ENCODE data around the gene PHC3. TPM values are rescaled to one million over a fixed set of nuclear protein-coding genes. Genes with fewer than 3 reads are reported as not detected.

PHC3 gene, protein sequence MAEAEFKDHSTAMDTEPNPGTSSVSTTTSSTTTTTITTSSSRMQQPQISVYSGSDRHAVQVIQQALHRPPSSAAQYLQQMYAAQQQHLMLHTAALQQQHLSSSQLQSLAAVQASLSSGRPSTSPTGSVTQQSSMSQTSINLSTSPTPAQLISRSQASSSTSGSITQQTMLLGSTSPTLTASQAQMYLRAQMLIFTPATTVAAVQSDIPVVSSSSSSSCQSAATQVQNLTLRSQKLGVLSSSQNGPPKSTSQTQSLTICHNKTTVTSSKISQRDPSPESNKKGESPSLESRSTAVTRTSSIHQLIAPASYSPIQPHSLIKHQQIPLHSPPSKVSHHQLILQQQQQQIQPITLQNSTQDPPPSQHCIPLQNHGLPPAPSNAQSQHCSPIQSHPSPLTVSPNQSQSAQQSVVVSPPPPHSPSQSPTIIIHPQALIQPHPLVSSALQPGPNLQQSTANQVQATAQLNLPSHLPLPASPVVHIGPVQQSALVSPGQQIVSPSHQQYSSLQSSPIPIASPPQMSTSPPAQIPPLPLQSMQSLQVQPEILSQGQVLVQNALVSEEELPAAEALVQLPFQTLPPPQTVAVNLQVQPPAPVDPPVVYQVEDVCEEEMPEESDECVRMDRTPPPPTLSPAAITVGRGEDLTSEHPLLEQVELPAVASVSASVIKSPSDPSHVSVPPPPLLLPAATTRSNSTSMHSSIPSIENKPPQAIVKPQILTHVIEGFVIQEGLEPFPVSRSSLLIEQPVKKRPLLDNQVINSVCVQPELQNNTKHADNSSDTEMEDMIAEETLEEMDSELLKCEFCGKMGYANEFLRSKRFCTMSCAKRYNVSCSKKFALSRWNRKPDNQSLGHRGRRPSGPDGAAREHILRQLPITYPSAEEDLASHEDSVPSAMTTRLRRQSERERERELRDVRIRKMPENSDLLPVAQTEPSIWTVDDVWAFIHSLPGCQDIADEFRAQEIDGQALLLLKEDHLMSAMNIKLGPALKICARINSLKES
- total RNA-seq: 13.7 TPM in 2 replicates

DNA sequence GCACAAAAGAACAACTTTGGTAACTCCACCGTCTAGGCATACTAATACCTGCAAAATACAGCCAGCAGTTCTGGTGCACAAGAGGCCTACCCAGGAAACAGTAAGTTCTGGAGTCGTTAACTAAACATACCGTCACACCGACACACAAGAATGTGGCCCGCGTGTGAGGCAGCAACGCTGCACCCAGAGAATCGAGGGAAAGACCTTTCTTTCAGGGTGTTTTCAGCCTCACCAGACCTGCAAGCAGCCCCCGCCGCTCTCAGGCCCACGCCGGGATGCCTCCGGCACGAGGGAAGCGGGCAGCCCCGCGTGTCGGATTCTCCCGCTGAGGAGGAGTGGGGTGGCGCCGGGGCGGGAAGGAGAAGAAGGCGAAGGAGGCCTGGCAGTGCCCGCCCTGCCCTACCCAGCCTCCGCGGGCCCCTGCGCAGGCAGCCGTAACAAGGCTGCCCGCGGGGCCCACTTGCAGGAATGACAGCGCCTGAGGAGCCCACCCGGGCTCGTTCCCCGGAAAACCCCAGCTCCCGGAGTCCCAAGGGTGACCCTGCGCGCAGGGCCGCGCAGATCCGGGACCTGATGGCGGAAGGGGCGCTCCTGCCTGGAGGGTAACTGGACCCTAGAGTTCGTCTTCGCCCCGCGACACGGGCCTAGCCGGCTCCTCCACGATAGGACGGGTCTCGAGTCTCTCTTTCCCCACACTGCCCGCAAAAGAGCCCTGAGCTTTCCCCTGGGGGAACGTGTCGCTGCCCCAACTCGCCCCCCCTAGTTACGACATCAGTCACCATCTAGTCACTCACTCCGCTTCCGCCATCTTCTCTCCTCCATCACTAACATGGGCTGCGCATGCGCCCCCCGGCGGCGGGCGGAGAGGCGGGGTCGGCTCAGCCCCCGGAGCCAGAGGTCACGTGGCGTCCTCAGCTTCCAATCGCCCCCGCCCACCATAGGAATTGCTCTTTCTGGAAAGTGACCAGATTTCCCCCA, at the start of gene PHC3:
TSS of gene PHC3 (minus strand) at position 826 of the 978 bp plus-strand sequence. CDS start at position 808, 18 bp downstream.
- no peaks in the 10 kb centered on the region for H3K36me3 ChIP-seq (ENCODE audit: control insufficient read depth, insufficient read depth, low read length)
- no peak for FAIRE-seq

GRCh38 chr3:170228093-170228766, 46.7 kb upstream of the PHC3 start:
- Histone ChIP-seq H3K36me3 (ENCODE audit: control insufficient read depth, insufficient read depth, low read length) (no peaks in the 10 kb centered on the region), H3K4me3 (ENCODE audit: low read depth, low read length) (no peak overlapping the region), H3K27me3 (ENCODE audit: control insufficient read depth, insufficient read depth, low read length) (no peaks in the 10 kb centered on the region)
- DNase-seq (ENCODE audit: low read depth): peak; percentile 72
- no peak for FAIRE-seq
- TF ChIP-seq, protein P1, sequence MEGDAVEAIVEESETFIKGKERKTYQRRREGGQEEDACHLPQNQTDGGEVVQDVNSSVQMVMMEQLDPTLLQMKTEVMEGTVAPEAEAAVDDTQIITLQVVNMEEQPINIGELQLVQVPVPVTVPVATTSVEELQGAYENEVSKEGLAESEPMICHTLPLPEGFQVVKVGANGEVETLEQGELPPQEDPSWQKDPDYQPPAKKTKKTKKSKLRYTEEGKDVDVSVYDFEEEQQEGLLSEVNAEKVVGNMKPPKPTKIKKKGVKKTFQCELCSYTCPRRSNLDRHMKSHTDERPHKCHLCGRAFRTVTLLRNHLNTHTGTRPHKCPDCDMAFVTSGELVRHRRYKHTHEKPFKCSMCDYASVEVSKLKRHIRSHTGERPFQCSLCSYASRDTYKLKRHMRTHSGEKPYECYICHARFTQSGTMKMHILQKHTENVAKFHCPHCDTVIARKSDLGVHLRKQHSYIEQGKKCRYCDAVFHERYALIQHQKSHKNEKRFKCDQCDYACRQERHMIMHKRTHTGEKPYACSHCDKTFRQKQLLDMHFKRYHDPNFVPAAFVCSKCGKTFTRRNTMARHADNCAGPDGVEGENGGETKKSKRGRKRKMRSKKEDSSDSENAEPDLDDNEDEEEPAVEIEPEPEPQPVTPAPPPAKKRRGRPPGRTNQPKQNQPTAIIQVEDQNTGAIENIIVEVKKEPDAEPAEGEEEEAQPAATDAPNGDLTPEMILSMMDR (IDR thresholded peaks at IDR 0.05; ENCODE audit: insufficient read depth, low read length, severe bottlenecking): no peak

More for the DNA sequence above, at the start of gene PHC3:
- peak within 1 kb of the TSS; percentile 81 for H3K4me3 ChIP-seq (ENCODE audit: low read depth, low read length)
- TF ChIP-seq, protein P1 (IDR thresholded peaks at IDR 0.05; ENCODE audit: insufficient read depth, low read length, severe bottlenecking): no peak
- DNase-seq (ENCODE audit: low read depth): peak; percentile 83
- H3K27me3 ChIP-seq (ENCODE audit: control insufficient read depth, insufficient read depth, low read length): no peaks in the 10 kb centered on the region

GRCh38 chr3:170226426-170226960, 45.0 kb upstream of the PHC3 start:
- TF ChIP-seq, protein P1 (IDR thresholded peaks at IDR 0.05; ENCODE audit: insufficient read depth, low read length, severe bottlenecking): no peak
- no peaks in the 10 kb centered on the region for H3K36me3 ChIP-seq (ENCODE audit: control insufficient read depth, insufficient read depth, low read length)
- H3K27me3 ChIP-seq (ENCODE audit: control insufficient read depth, insufficient read depth, low read length): no peaks in the 10 kb centered on the region
- no peak overlapping the region for H3K4me3 ChIP-seq (ENCODE audit: low read depth, low read length)
- no peak for FAIRE-seq
- peak; percentile 29 for DNase-seq (ENCODE audit: low read depth)

DNA sequence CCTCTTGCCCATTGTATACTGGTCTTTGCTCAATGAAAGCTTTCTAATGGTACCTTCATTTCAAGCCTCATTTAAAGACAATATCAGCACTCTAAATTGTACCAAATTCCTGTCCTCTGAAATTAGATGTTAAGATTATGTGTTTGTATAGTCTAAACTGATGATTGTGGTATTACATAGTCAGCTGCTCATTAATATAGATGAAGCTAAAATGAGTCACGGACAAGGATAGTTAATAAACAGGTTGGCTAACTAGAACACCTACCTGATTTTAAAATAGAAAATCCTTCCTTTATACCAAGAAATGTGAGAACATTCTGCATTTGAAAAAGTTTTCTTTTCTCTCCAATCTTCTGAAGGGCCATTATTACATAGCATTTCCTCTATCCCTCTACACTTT, 43.6 kb upstream of the PHC3 start:
- FAIRE-seq (no peak), DNase-seq (ENCODE audit: low read depth) (peak; percentile 58)
- TF ChIP-seq, protein P1 (IDR thresholded peaks at IDR 0.05; ENCODE audit: insufficient read depth, low read length, severe bottlenecking): no peak
- Histone ChIP-seq H3K4me3 (ENCODE audit: low read depth, low read length) (no peak overlapping the region), H3K27me3 (ENCODE audit: control insufficient read depth, insufficient read depth, low read length) (no peaks in the 10 kb centered on the region), H3K36me3 (ENCODE audit: control insufficient read depth, insufficient read depth, low read length) (no peaks in the 10 kb centered on the region)

Measured in bronchial epithelial cell (primary cell).